Nephron (organoid): ENCODE results near the gene SDHAF3.

ENCODE experiments used
- H3K27ac Mint-ChIP-seq, 3 experiments: 2 replicates each; pipeline ENCODE4 v1.8.0; 2020; ENCODE audit warnings: mixed read lengths in 3 of 3, mild to moderate bottlenecking in 2 of 3, moderate library complexity in 1 of 3
- H3K27me3 Mint-ChIP-seq: 2 replicates; pipeline ENCODE4 v1.8.0; 2021; ENCODE audit warnings: low read depth, mild to moderate bottlenecking, moderate library complexity, mixed read lengths
- H3K36me3 Mint-ChIP-seq: 2 replicates; pipeline ENCODE4 v1.8.0; 2020; ENCODE audit warnings: low read depth, mixed read lengths
- H3K4me1 Mint-ChIP-seq: 2 replicates; pipeline ENCODE4 v1.8.0; 2020; ENCODE audit warnings: mixed read lengths
- H3K4me3 Mint-ChIP-seq, 3 experiments: 2 replicates each; pipeline ENCODE4 v1.8.0; 2020; ENCODE audit warnings: mild to moderate bottlenecking in 3 of 3, mixed read lengths in 3 of 3, moderate library complexity in 2 of 3
- H3K9me3 Mint-ChIP-seq: 2 replicates; pipeline ENCODE4 v1.8.0; 2020; ENCODE audit warnings: mixed read lengths
- CTCF ChIP-seq, 3 experiments: fragments of 200-600 bp; sonication (generic); IDR thresholded peaks; one replicate each; pipeline ENCODE4 v1.5.0; 2021; ENCODE audit warnings: antibody characterized with exemption in 3 of 3; ENCODE audit not compliant: unreplicated experiment in 3 of 3

SDHAF3 gene

GRCh38 chr7:97096037-97096436 lies 21.5 kb upstream of the SDHAF3 start:
- Mint-ChIP-seq H3K36me3 (no peaks in the 10 kb centered on the region), H3K27me3 (peaks cover 4% of the 10 kb centered on the region), H3K4me1 (peaks cover 5% of the 10 kb centered on the region), H3K27ac (no peak overlapping the region), H3K9me3 (no peaks in the 10 kb centered on the region), H3K4me3 (no peak overlapping the region)
- no peak for TF ChIP-seq CTCF (IDR thresholded peaks at IDR 0.05; ENCODE audit: unreplicated experiment in 3 of 3)

GRCh38 chr7:97096661-97097060 lies 20.8 kb upstream of the SDHAF3 start:
- Mint-ChIP-seq H3K4me1 (peaks cover 5% of the 10 kb centered on the region), H3K27ac (no peak overlapping the region), H3K36me3 (no peaks in the 10 kb centered on the region), H3K27me3 (peaks cover 4% of the 10 kb centered on the region), H3K4me3 (no peak overlapping the region), H3K9me3 (no peaks in the 10 kb centered on the region)
- no peak for TF ChIP-seq CTCF (IDR thresholded peaks at IDR 0.05; ENCODE audit: unreplicated experiment in 3 of 3)

- Mint-ChIP-seq H3K27ac (no peak overlapping the region), H3K36me3 (no peaks in the 10 kb centered on the region), H3K27me3 (peaks cover 4% of the 10 kb centered on the region), H3K4me1 (no peaks in the 10 kb centered on the region), H3K4me3 (no peak overlapping the region), H3K9me3 (peaks cover 5% of the 10 kb centered on the region)
- peak; percentile 75 to 81 (median 77) for TF ChIP-seq CTCF (IDR thresholded peaks at IDR 0.05; ENCODE audit: unreplicated experiment in 3 of 3)
These were observed 12.7 kb upstream of the SDHAF3 start for GRCh38 chr7:97104719-97105238.

- peaks cover 7% of the 10 kb centered on the region for H3K9me3 Mint-ChIP-seq
- H3K4me3 Mint-ChIP-seq = no peak overlapping the region
- no peaks in the 10 kb centered on the region for H3K27me3 Mint-ChIP-seq
- no peak for TF ChIP-seq CTCF (IDR thresholded peaks at IDR 0.05; ENCODE audit: unreplicated experiment in 3 of 3)
- no peaks in the 10 kb centered on the region for H3K4me1 Mint-ChIP-seq
- no peaks in the 10 kb centered on the region for H3K36me3 Mint-ChIP-seq
- H3K27ac Mint-ChIP-seq = no peak overlapping the region
These were observed 10.2 kb upstream of the SDHAF3 start for GRCh38 chr7:97107192-97107800.

DNA sequence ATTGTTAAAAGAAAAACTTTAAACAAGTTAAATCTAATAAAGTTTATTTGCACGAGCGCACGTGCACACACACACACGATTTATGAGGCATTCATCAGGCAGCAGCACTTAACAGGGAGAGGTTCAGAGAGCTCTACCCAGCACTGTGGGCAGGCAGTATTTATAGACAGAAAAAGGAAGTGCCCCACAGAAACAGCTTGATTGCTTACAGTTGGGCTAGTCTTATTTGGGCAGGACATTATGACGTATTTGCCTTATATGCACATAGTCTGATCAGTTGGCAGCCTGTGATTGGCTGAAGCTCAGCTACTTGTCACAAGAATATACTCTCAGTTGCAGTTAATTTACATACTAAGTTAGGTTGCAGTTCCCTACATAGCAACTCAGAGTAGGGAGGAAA lies 1.2 kb upstream of the SDHAF3 start:
- Mint-ChIP-seq H3K27ac (peak overlapping the region; percentile 91 to 97 (median 96)), H3K27me3 (peaks cover 3% of the 10 kb centered on the region), H3K36me3 (peaks cover 5% of the 10 kb centered on the region), H3K4me3 (peak overlapping the region; percentile 78 to 97 (median 91)), H3K9me3 (no peaks in the 10 kb centered on the region), H3K4me1 (peaks cover 37% of the 10 kb centered on the region)
- TF ChIP-seq CTCF (IDR thresholded peaks at IDR 0.05; ENCODE audit: unreplicated experiment in 3 of 3) = no peak

- H3K27ac Mint-ChIP-seq = peak overlapping the region; percentile 91 to 97 (median 96)
- peaks cover 9% of the 10 kb centered on the region for H3K36me3 Mint-ChIP-seq
- peaks cover 37% of the 10 kb centered on the region for H3K4me1 Mint-ChIP-seq
- TF ChIP-seq CTCF (IDR thresholded peaks at IDR 0.05; ENCODE audit: unreplicated experiment in 3 of 3) = no peak
- peak overlapping the region; percentile 91 to 98 (median 97) for H3K4me3 Mint-ChIP-seq
- H3K9me3 Mint-ChIP-seq = no peaks in the 10 kb centered on the region
- H3K27me3 Mint-ChIP-seq = peaks cover 3% of the 10 kb centered on the region
These were observed 495 bp upstream of the SDHAF3 start for GRCh38 chr7:97117035-97117371.
